CD4-positive, alpha-beta T cell treated with Interferon gamma for 1 hour (primary cell): ENCODE measurements around the gene ZBTB47.

Experiments
- DNase-seq: peaks from one replicate; pipeline ENCODE4 v3.0.0-alpha.2; 2020

Gene ZBTB47

DNA sequence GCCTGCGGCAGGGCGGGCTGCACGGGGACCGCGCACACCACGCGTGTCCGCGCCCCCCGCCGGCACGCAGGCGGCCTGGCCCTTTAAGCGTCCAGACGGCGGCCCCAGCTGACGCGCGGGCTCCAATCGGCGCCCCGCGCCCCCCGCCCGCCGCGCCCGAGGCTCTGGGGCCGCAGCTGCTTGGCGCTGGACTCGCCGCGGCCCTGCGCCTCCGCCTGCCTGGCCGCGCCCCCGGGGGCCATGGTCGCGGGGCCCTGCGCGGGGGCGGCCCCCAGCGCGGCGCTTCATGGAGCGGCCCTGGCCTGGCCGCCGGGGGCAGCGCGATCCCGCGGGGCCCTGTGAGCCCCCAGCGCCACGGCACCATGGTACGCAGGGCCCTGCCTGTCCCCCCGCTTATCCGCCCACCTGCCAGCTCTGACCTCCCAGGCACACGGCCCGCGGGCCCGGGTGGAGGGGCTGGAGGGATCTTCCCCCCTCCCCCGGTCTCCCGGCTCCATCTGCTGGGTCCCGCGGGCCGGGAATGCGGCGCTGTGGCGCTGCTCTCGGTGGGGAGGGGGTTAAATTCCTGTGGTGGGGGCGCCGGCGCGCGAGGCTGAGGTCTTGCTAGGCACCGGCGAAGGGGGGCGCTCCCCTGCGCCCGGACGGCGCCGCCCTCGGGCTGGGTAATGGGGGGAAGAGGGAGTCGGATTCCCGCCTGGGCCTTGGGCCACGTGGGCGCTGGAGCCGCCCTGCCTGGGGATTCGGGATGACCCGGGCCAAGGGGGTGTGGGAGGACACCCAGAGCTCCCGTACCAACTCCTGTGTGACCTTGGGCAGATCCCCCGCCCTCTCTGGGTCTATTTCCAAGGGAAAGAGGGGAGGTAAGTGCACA is 1.1 kb downstream of the ZBTB47 start:
- no peak for DNase-seq

GRCh38 chr3:42655331-42655888 is 1.9 kb downstream of the ZBTB47 start:
- no peak for DNase-seq

GRCh38 chr3:42655980-42656679 is 2.6 kb downstream of the ZBTB47 start:
- no peak for DNase-seq

- no peak for DNase-seq
These were observed 3.4 kb downstream of the ZBTB47 start for GRCh38 chr3:42656680-42657610.

DNA sequence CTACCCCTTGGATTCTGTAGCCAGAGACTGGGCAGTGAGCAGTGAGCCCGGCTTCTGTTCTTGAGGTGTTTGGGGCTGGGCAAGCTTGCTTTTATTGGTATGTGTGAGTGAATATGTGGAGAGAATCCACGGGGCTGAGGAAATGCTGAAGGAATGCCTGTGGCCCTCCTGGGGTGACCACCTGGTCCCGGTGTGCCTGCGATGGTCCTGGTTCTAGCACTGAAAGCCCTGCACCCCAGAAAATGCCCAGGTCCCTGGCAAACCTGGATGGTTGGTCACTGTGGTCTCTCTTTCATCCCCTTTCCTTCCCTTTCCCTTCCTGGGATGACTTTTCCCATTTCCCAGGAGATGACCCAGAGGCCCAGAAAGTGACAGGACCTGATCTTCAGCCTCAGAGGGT is 4.2 kb downstream of the ZBTB47 start:
- no peak for DNase-seq

- DNase-seq, result no peak
These were observed 4.7 kb downstream of the ZBTB47 start for GRCh38 chr3:42658091-42658770.

- DNase-seq, result no peak
These were observed 5.4 kb downstream of the ZBTB47 start for GRCh38 chr3:42658771-42659390.

- DNase-seq, result no peak
These were observed 6.1 kb downstream of the ZBTB47 start for GRCh38 chr3:42659451-42660130.

DNA sequence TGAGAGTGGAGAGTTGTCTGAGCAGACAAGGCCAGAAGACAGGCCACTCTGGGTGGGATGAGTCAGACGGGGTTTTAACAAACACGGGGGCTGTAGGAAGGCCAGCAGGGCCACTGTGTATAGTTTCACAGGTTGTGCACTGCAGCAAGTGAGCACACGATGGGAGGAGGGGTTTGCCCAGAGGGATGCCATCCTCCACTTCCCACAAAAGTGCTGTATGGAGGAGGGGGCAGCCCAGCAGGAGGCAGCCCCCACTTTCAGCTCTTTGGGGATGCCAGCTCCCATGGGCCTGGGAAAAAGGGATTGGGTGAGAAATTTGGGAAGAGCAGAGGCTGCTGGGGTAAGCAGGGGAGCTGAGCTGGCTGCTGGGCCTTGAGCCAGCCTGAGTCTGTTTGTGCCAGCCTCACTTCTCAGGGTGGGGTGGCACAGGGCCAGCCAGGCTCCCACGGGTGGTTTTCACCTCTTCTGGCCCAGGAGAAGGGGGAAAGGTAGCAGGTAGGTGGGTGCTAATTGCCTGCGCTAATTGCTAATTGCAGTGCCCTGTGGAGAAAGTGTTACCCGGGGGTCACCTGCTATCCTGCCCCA is 6.7 kb downstream of the ZBTB47 start:
- DNase-seq, result no peak

DNA sequence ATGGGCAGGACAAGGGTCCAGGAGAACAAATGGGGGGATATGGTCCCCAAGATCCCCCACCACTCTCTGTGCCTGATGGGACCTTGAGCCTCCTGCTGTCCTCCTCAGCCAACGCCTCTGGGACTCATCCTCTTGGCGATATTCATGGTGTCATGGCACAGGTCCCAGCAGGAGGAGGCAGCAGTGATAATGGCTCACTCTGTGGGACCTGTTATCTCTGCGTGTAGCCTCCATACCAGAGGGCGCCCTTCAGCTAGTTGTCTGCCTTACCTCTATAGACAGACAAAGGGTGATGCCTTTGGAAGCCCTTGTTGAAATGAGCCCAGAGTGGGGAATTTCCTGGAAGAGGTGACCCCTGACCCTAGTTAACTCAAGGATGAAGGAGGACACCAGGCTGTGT is 7.4 kb downstream of the ZBTB47 start:
- no peak for DNase-seq

GRCh38 chr3:42661593-42662022 is 8.1 kb downstream of the ZBTB47 start:
- DNase-seq, result no peak

DNA sequence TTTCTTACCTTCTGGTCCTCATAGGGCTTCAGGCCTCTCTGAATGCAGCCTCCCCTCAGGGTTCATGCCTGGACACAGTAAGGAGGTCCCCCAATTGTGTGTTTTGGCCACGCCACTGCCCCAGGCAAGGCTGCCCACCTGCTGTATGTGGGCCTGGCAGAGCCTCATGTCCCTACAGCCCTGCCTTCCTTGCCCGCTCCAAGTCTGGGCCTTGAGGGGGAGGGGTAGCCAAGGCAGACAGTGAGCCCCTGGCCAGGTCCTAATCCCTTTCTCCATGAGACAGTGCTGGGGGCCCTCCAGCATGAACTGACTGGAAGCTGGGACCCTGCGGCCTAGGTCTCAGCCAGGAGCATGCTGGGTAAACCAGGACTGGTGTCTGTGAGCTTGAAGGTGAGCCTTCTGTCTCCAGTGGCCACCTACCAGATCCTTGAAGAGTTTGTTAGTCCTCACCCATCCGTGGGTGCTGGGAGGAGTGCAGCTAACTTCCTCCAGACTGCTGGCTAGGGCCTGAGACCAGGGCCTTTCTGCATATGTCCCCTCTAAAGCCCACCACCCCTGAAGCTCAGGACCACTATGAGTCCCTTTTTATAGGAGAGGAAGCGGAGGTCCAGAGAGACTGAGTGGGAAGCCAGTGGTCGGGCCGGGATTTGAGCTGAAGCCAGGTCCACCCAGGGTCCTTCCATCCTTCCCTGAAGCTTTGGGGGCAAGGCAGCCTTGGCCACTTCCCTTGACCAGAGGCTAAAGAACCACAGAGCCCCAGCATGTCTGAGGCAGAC is 8.7 kb downstream of the ZBTB47 start:
- no peak for DNase-seq

DNA sequence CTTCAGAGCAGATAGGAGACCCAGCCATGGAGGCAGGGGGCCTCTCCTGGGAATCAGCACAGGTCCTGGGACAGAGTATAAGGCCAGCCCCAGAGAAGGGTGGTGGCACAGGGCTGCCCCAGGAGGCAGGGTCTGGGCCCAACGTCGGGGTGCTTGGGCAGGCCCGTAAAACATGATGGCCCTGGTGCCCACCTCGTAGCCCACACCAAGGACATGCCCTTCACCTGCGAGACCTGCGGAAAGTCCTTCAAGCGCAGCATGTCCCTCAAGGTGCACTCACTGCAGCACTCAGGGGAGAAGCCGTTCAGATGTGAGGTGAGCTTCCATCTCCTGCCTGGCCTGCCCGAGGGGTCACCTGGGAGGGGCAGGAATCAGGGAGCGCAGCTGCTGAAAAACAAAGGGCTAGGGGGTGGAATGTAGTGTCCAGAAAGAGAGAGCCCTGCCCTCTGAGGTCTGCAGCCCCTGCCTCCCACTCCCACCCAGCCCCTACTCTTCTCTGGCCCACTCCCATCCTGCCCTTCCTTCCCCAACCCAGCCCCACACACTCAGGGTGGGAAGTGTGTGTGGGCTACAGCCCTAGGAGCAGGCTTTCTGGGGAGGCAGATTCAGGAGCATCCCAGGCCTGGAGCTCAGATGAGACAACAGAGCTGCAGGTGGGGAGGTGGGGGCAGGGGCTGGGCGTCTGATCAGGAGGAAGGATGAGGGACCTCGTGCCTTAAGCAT is 9.5 kb downstream of the ZBTB47 start:
- no peak for DNase-seq

DNA sequence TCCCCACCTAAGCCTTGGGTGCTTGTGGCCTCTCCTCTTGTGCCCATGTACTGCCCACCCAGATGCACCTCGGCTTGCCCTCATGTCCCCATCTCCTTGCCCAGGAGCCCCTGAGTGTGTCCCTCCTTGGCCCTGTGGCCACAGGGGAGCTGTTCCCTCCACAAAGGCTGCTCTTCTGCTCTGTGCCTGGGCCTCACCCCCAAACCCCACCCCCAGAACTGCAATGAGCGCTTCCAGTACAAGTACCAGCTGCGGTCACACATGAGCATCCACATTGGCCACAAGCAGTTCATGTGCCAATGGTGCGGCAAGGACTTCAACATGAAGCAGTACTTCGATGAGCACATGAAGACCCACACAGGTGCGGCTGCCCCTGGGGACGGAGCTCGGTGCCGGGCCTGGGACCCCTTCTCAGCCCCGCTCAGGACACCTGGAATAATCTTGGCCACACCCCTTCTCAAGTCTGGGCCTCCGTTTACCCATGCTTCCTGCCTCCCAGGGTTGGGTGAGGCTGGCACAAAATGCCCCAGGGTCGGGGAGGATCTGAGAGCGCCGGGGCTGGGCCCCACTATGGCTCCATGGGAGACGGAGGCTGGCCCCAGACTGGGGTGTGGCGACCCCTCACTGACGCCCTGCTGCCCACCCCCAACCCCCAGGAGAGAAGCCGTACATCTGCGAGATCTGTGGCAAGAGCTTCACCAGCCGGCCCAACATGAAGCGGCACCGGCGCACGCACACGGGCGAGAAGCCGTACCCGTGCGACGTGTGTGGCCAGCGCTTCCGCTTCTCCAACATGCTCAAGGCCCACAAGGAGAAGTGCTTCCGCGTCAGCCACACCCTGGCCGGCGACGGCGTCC is 10.3 kb downstream of the ZBTB47 start:
- DNase-seq, result peak; percentile 34

- DNase-seq, result no peak
These were observed 10.9 kb downstream of the ZBTB47 start for GRCh38 chr3:42664438-42664803.

GRCh38 chr3:42665050-42665878 is 11.8 kb downstream of the ZBTB47 start:
- DNase-seq, result no peak

- DNase-seq, result no peak
These were observed 12.5 kb downstream of the ZBTB47 start for GRCh38 chr3:42666022-42666421.
